Measurements from ENCODE around the gene PRKCH.

DNA sequence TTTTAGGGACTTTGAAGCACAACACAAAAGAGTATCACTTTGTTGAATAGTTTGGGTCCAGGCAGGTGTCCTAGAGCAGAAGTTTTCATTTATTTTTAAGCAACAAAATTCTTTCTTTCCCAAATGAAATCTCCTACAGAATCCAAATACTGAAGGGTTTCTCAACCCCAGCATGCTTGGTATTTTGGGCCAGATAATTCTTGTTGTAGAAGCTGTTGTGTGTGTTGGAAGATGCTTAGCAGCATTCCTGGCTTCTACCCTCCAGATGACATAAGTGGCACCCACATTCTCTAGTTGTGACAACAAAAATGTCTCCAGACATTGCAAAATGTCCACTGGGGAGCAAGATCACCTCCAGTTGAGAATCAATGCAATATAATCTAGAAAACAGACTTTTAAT lies 97.8 kb downstream of the PRKCH start:
- TF ChIP-seq, protein P1, sequence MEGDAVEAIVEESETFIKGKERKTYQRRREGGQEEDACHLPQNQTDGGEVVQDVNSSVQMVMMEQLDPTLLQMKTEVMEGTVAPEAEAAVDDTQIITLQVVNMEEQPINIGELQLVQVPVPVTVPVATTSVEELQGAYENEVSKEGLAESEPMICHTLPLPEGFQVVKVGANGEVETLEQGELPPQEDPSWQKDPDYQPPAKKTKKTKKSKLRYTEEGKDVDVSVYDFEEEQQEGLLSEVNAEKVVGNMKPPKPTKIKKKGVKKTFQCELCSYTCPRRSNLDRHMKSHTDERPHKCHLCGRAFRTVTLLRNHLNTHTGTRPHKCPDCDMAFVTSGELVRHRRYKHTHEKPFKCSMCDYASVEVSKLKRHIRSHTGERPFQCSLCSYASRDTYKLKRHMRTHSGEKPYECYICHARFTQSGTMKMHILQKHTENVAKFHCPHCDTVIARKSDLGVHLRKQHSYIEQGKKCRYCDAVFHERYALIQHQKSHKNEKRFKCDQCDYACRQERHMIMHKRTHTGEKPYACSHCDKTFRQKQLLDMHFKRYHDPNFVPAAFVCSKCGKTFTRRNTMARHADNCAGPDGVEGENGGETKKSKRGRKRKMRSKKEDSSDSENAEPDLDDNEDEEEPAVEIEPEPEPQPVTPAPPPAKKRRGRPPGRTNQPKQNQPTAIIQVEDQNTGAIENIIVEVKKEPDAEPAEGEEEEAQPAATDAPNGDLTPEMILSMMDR (IDR thresholded peaks at IDR 0.05; ENCODE audit: low read depth, low read length) = no peak
- no peak for TF ChIP-seq EZH2phosphoT487 (IDR thresholded peaks at IDR 0.05; ENCODE audit: low read depth)
